COLO668 (cell line): ENCODE measurements around the gene SLC26A3.
"Not testable (repeated sequence)": the region's sequence is repeated elsewhere in the genome, so short reads cannot be mapped to it uniquely, and the experiment has no call there.

ENCODE experiments used
- DNase-seq: peaks from one replicate; lab custom pipeline; 2025; ENCODE audit not compliant: unreplicated experiment; lab: John Stamatoyannopoulos, UW

The SLC26A3 gene

DNA sequence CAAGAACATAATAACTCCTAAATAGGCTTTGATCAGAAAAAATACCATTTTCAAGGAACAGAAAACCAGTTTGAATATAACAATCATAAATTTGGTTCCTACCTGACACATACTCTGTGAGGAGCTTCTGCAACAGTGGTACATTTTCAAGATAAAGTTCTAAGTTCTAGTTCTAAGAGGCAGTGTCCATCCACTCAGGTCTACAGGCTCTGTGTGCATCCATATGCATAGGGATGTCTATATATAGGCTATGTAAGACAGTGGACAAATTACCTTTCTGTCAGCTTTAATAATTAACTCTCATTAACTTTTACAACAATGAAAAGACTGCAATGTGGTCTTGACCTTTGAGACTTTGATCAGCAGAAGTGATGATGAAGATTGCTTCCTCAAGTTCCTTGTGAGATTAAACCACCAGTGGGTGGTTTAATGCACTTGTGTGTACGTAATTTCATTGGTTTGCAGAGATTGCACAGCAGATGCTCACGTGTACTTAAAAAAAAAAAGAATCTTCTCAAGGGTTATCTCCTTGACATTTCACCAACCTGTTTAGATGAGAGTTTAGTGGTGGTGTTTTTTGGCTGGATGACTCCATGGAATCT is at the start of gene SLC26A3:
TSS of gene SLC26A3 (minus strand) at position 215 of the 602 bp plus-strand sequence. CDS start 8,714 bp downstream, outside the sequence.
- no peak for DNase-seq

DNA sequence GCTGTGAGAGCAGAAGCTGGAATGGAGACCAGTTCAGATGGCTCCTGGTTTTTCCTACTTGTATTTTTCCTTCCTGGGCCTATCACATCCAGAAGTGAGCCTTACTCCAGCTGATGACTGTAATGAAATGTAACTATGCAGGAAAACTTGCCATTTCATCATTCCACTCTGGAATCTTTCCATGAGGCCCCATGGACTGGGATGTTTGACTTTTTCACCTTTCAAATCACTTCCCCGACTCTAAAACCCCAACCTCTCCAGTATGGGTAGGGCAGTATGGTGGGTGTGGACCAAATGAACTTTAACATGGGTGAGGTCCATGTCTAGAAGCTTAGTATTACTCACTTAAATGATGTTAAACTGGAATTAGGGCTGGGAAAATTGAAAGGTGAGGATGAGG is 47.6 kb upstream of the SLC26A3 start:
- DNase-seq = no peak

DNA sequence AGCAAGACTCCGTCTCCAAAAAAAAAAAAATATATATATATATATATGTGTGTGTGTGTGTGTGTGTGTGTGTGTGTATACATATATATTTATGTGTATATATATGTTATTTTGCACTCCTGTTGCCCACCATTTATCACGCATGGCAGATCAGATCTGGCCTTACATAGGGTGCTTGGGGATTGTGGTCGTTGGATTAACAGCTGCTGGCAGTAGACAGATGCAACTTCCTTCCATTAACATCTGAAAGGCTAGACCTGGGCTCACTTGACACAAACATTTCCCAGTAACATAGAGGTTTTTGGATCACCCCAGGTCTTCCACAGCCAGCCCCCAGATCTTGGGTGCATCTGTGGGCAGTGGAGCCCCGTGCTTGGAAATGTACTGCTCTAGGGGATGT is 47.2 kb upstream of the SLC26A3 start:
- DNase-seq = no peak

DNA sequence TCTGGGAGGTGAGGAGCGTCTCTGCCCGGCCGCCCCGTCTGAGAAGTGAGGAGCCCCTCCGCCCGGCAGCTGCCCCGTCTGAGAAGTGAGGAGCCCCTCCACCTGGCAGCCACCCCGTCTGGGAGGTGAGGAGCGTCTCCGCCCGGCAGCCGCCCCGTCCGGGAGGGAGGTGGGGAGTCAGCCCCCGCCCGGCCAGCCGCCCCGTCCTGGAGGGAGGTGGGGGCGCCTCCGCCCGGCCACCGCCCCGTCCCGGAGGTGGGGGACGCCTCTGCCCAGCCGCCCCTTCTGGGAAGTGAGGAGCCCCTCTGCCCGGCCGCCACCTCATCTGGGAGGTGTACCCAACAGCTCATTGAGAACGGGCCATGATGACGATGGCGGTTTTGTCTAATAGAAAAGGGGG is 45.2 kb upstream of the SLC26A3 start:
- not testable (repeated sequence) for DNase-seq

DNA sequence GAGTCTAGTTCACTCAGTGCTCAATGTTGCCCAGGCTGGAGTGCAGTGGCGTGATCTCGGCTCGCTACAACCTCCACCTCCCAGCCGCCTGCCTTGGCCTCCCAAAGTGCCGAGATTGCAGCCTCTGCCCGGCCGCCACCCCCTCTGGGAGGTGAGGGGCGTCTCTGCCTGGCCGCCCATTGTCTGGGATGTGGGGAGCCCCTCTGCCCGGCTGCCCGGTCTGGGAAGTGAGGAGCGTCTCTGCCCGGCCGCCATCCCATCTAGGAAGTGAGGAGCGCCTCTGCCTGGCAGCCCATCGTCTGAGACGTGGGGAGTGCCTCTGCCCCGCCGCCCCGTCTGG is 44.8 kb upstream of the SLC26A3 start:
- DNase-seq = not testable (repeated sequence)

DNA sequence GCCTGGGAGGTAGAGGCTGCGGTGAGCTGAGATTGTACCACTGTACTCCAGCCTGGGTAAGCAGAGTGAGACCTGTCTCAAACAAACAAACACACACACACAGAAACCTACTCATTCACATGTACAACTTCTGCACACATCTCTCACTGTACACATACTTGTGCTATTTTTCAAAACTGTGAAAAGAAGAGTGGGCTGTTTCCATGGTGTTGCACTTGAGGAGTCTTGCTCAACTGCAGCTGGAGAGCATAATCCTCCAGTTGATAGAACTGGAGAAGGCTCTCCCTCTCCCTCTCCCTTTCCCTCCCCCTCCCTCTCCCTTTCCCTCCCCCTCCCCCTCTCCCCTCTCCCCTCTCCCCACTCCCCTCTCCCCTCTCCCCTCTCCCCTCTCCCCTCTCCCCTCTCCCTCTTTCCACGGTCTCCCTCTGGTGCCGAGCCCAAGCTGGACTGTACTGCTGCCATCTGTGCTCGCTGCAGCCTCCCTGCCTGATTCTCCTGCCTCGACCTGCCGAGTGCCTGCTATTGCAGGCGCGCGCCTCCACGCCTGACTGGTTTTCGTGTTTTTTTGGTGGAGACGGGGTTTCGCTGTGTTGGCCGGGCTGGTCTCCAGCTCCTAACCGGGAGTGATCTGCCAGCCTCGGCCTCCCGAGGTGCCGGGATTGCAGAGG is 44.3 kb upstream of the SLC26A3 start:
- DNase-seq = no peak

DNA sequence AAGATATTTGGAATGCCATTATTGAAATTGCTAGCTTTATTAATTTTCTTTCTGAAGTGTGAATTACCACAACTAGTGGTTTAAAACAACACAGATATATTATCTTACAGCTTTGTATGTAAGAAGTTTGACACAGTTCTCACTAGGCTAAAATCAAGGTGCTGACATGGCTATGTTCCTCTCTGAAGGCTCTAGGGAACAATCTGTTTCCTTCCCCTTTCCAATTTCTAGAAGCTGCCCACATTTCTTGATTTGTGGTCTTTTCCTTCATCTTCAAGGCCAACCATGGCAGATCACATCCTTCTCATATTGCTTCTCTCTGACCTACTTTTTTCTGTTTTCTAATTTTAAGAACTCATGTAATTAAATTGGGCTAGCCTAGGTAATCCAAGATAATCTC is 43.3 kb upstream of the SLC26A3 start:
- no peak for DNase-seq

DNA sequence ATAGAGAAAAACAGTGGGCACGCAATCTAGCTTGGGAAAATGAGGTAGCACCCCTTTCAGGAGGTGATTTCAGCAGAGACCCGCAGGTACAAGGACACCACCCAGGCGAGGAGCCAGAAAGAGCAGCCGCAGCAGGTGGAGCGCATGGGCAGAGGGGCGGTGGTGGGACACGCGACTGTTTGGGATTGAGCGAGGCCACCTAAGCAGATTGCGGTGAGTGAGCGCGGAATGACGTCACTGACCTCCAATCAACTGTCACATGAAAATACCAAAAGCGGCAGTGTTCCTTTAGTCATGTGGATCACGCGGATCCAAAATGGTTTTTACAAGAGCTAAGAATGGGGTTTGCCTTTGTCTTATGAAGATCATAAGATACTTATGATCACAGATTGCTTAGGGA is 40.2 kb upstream of the SLC26A3 start:
- DNase-seq = no peak

DNA sequence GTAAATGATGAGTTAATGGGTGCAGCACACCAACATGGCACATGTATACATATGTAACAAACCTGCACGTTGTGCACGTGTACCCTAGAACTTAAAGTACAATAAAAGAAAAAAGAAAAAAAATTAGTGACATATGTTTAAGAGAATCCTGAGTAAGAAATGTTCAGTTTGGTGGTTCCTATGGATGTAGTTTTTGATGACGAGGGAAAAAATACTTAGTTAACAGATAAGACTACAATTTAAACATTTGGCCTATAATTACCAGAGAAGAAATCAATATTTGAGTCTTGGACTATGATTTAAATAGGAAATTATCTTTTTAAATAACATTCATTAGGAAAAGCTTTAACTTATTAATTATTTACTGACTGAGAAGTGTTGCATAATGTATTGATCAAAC is 39.2 kb upstream of the SLC26A3 start:
- DNase-seq = no peak

DNA sequence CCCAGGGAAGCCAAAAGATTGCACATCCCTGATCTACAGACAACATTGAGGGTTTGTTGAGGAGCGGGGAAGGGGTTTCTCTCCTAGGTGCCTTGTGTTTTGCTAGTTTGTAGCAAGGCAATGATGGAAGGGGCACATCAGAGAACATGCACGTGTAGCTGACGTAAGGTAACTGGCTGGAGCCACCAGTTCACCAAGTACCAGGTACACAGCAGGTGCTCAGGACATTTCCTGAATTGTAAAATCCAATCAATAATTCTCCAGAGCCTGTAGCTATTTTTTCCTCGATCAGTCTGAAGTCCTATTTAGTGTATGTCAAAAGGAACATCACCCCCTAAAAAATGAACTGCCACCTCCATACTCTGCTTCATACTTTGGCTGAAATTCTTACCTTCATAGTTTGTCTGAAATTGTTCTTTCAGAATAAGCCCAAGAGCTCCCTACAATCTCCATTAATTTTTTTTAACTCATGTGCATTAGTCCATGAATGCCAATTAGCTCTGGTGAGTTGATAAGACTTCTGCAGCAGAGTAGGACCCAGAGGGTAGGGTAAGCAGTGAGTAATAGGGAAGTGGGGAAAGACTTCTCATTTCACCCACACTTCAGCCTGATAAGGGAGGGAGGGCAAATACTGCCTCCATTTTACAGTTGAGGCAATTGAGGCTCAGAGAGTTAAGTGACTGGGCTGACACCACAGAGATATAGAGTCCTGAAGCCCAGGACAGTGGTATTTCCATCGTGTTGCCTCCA is 36.0 kb upstream of the SLC26A3 start:
- DNase-seq = no peak

DNA sequence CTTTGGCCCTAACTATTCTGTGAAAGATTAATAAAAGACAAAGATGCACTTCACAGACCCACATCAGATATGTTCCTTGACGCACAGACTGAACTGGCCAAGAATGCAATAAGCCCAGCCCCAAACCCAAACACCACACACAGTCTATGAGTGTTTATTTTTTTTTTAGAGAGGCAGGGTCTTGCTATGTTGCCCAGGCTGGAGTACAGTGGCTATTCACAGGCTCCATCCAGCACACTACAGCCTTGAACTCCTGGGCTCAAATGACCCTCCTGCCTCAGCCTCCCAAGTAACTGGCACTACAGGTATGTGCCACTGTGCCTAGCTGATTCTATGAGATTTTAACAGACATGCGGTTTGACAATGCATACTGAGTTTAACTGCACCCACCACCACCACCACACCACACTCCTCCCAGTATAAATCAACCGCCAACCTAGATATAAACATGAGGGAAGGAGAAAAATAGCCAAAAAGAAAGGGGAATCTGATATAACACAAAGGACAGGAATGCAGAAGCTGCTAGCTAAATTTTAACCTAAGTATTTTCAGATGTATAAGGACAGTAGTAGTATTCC is 35.1 kb upstream of the SLC26A3 start:
- DNase-seq = no peak

DNA sequence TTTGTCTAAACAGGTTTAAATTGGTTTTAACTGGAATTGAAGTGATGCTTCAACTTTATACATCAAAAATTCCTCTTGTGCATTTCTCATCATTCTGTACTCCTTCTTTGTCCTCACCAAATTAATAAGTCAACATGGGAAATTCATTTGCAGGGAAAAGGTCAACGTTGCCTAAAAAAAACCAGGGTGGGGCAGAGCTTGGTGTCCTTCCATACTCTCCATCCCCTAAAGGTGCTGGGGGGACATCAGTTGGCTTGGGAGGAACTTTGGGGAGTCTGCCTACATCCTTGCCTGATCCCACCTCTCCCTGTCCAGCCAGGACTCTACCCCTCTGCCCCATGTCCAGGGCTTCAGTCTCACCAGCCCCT is 34.1 kb upstream of the SLC26A3 start:
- DNase-seq = no peak

DNA sequence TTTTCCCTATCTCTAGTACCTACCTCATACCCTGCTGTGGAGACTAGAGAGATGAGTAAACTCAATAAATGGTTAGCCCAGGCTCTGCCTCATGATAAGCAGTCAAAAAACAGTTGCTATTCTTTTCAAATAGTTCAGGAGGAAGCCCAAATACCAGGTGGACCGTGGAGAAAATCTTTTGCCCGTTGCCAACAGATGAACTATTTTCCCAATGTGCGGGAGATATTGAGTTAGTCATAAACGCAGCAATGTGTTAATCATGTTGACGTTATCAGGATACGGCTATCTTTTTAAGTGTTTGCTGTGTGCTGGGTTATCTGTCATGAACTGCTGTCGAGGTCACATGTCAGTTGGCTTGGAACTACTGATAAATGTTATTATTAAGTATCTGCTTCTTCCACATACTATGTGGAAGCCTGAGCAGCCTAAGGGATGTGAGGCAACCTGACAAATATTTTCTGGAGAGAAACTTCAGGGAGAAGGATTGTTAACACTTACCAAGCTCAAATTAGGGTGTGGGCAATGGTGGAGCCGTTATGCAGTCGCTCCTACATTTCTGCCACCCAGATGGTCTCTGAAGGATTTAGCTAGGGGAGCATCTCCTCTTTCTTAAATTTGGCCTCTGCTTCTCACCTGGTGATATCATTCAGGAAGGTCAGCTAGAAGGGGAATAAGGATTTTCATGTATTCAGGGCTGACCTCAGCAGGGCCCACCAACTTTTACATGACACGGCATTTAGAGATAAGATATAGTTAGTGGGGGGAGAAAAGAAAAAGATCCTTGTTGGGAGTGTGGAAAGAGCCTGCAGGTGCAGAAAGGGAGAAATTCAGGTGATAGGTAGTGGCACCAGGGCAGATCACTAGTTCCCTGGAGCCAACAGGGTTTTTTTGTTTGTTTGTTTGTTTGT is 33.5 kb upstream of the SLC26A3 start:
- no peak for DNase-seq

DNA sequence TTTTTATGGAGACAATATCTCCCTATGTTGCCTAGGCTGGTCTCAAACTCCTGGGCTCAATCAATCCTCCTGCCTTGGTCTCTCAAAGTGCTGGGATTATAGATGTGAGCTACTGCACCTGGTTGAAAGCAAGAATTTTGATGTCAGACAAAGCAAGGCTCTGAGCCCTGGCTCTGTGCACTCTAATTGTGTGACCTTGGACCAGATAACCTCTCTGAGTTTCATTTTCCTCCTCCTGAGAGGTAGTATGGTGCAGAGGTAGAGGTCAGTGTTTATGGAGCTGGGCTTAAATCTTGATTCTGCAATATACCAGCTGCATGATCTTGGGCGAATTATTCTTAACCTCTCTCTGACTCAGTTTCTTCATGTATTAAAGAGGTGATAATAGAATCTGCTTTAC is 31.4 kb upstream of the SLC26A3 start:
- DNase-seq = no peak

DNA sequence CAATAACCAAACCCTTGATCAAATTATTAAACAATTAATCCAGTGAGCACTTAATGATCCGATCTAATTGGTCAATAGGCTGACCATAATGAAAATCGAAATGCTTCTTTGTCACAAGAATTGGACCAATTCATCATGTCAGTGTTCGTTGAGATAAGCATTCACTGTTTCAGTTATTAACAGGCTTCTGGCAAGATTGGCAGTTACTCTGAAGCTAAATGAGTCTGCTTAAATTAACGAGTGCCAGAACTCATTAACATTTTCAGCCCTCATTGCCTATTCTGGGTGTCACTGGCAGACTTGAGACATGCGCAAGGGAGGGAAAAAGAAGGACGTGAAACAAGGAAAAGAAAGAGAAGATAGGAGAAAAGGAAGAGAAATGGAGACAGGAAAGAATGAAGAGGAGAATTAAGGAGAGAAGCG is 30.7 kb upstream of the SLC26A3 start:
- no peak for DNase-seq

DNA sequence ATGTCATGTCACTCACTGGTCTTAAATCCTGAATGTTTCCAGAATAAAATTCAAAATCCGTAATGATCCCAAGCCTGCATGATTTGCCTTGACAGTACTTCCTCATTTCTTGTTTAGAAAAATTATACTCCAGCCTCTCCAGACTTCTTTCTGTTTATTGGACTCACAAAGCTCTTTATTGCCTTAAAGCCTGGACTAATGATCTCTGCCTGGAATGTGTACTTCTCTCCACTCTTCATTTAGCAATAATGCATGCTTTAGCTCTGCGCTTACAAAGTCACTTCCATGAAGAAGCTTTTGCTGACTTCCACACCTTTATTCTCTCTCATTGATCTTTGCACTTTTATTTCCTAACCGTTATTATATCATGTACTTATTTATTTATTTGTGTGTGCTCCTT is 27.4 kb upstream of the SLC26A3 start:
- no peak for DNase-seq

DNA sequence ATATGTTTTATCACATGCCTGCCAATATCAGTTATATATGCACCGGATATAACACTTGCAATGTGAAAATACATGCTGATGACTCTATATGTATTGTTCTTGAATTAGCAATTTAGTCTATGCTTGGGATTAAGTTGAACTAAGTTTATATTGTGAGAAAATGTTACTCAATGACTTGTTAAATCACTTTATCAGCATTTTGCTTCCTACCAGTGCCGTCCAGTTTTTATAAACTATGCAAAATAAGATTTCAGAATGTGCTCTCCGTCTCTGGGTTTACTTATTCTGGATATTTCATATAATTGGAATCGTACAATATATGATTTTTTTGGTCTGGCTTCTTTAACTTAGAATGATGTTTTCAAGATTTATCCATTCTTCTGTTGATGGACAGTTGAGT is 25.5 kb upstream of the SLC26A3 start:
- DNase-seq = no peak

DNA sequence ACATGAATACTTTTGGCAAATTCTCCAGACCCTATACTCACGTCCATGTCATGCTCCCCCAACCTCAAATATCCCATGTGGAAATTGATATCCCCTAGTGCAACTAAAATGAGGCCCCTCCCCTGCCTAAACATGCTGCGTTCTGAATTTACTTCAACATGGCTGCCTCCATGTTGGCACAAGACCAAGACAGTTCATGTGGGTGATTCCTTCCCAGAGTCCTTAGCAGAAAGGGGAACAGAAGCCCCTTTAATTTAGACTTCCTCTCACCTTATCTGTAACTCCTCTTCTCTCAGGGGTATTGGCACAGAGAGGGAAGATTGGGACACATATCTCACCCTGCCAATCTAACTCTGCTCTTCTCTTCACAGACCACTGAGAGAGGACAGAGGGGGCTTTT is 24.5 kb upstream of the SLC26A3 start:
- no peak for DNase-seq

DNA sequence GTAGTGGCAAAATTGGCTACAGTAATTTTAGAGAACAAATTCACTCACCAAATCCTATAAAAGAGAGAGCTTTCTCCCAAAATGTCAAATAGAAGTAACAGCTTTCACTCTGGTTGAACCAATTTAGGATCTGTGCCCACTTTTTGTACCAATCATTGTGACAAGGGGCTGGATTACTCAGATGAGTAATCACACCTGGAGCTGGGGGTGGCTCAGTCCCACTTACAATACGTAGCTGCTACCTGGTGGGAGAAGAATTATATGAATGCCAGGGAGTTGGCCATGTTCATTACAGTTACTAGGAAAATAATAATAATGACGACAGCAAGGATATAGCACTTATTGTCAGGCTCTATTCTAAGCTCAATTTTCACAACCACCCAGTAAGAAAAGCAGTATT is 23.4 kb upstream of the SLC26A3 start:
- DNase-seq = no peak

DNA sequence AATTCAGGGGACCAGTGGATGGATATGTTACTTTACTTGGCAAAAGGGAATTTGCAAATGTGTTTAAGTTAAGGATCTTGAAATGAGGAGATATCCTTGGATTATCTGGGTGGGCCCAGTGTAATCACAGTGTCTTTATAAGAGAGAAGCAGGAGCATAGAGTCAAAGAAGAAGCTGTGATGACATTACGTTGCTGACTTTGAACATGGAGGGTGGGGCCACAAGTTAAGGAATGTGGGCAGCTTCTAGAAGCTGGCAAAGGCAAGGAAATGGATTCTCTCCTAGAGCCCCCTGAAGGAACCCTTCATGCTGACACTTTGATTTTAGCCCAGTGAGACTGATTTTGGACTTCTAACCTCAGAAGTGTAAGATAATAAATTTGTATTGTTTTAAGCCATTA is 21.8 kb upstream of the SLC26A3 start:
- DNase-seq = no peak

DNA sequence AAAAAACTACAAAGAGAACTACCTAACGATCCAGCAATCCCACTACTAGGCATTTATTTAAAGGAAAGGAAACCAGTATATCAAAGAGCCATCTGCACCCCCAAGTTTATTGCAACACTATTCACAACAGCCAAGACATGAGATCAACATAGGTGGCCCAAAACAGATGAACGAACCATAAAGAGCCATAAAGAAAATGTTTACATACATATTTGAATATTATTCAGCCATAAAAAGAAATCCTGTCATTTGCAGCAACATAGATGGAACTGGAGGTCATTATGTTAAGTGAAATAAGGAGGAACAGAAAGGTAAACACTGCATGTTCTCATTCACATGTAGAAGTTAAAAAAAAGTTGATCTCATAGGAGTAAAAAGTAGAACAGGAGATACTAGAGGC is 15.6 kb upstream of the SLC26A3 start:
- DNase-seq = no peak
